IPS-18c (cell line): ENCODE data around the gene SEZ6L.
"Not testable (repeated sequence)": the region's sequence is repeated elsewhere in the genome, so short reads cannot be mapped to it uniquely, and the experiment has no call there.

Experiments
- H3K4me3 ChIP-seq: 2 replicates; pipeline ENCODE4 v1.7.0; 2013; ENCODE audit warnings: low read depth, mild to moderate bottlenecking, low read length, moderate library complexity; ENCODE audit not compliant: insufficient read depth
- H3K9me3 ChIP-seq: one replicate; pipeline ENCODE4 v1.6.1; 2013; ENCODE audit warnings: mild to moderate bottlenecking, low read length, moderate library complexity; ENCODE audit not compliant: control insufficient read depth, insufficient read depth

Gene SEZ6L

GRCh38 chr22:26377170-26377830 is 208.0 kb downstream of the SEZ6L start:
- Histone ChIP-seq H3K4me3 (0 out of 2 replicates have a peak overlapping the region, but pooled peaks have one; percentile 15), H3K9me3 (no peaks in the 10 kb centered on the region)

- H3K9me3 ChIP-seq: no peaks in the 10 kb centered on the region
- no peak overlapping the region for H3K4me3 ChIP-seq
Observed at GRCh38 chr22:26380072-26380830, 211.0 kb downstream of the SEZ6L start.

- Histone ChIP-seq H3K4me3 (no peak overlapping the region), H3K9me3 (no peaks in the 10 kb centered on the region)
Observed at GRCh38 chr22:26382782-26383181, 213.5 kb downstream of the SEZ6L start.

GRCh38 chr22:26383968-26384556 is 214.8 kb downstream of the SEZ6L start:
- Histone ChIP-seq H3K9me3 (no peaks in the 10 kb centered on the region), H3K4me3 (no peak overlapping the region)

- no peaks in the 10 kb centered on the region for H3K9me3 ChIP-seq
- H3K4me3 ChIP-seq: no peak overlapping the region
Observed at GRCh38 chr22:26385164-26385563, 215.9 kb downstream of the SEZ6L start.

- H3K4me3 ChIP-seq: no peak overlapping the region
- H3K9me3 ChIP-seq: no peaks in the 10 kb centered on the region
Observed at GRCh38 chr22:26389125-26389524, 219.9 kb downstream of the SEZ6L start.

- Histone ChIP-seq H3K9me3 (no peaks in the 10 kb centered on the region), H3K4me3 (no peak overlapping the region)
Observed at GRCh38 chr22:26391091-26391490, 221.8 kb downstream of the SEZ6L start.

- no peak overlapping the region for H3K4me3 ChIP-seq
- H3K9me3 ChIP-seq: no peaks in the 10 kb centered on the region
Observed at GRCh38 chr22:26391623-26392022, 222.4 kb downstream of the SEZ6L start.

GRCh38 chr22:26393929-26394328 is 224.7 kb downstream of the SEZ6L start:
- no peak overlapping the region for H3K4me3 ChIP-seq
- no peaks in the 10 kb centered on the region for H3K9me3 ChIP-seq

GRCh38 chr22:26394777-26395176 is 225.5 kb downstream of the SEZ6L start:
- H3K4me3 ChIP-seq: no peak overlapping the region
- H3K9me3 ChIP-seq: no peaks in the 10 kb centered on the region

GRCh38 chr22:26395926-26396325 is 226.7 kb downstream of the SEZ6L start:
- Histone ChIP-seq H3K4me3 (no peak overlapping the region), H3K9me3 (no peaks in the 10 kb centered on the region)

GRCh38 chr22:26398741-26399153 is 229.5 kb downstream of the SEZ6L start:
- Histone ChIP-seq H3K9me3 (no peaks in the 10 kb centered on the region), H3K4me3 (no peak overlapping the region)

GRCh38 chr22:26399289-26399688 is 230.0 kb downstream of the SEZ6L start:
- H3K9me3 ChIP-seq: no peaks in the 10 kb centered on the region

GRCh38 chr22:26401726-26402125 is 232.5 kb downstream of the SEZ6L start:
- H3K4me3 ChIP-seq: no peak overlapping the region

More at GRCh38 chr22:26399289-26399688, 230.0 kb downstream of the SEZ6L start:
- H3K4me3 ChIP-seq: no peak overlapping the region

GRCh38 chr22:26404851-26405421 is 235.7 kb downstream of the SEZ6L start:
- Histone ChIP-seq H3K4me3 (no peak overlapping the region), H3K9me3 (no peaks in the 10 kb centered on the region)

More at GRCh38 chr22:26401726-26402125, 232.5 kb downstream of the SEZ6L start:
- H3K9me3 ChIP-seq: no peaks in the 10 kb centered on the region

- no peaks in the 10 kb centered on the region for H3K9me3 ChIP-seq
- no peak overlapping the region for H3K4me3 ChIP-seq
Observed at GRCh38 chr22:26406118-26406517, 236.9 kb downstream of the SEZ6L start.

GRCh38 chr22:26408562-26409220 is 239.4 kb downstream of the SEZ6L start:
- not testable (repeated sequence) for H3K9me3 ChIP-seq, H3K4me3 ChIP-seq
